Activated T-helper 2 cell treated with anti-CD3 and anti-CD28 coated beads, Interferon-gamma antibody, Interleukin-2, Interleukin-4, amounts not matched to agents 10 μg/mL and 5 μg/mL and 100 μg/mL, durations not matched to agents 14 hours and 24 hours and 36 hours (primary cell): ENCODE data around the gene C9orf78. TPM values are rescaled to one million over a fixed set of nuclear protein-coding genes. Genes with fewer than 3 reads are reported as not detected.

ENCODE experiments used
- DNase-seq: peaks from one replicate; pipeline ENCODE4 v3.0.0; 2021; ENCODE audit warnings: low spot score
- H3K27ac Mint-ChIP-seq: one replicate; pipeline ENCODE4 v1.8.0; 2021; ENCODE audit warnings: mixed read lengths
- H3K27me3 Mint-ChIP-seq: one replicate; pipeline ENCODE4 v1.8.0; 2021; ENCODE audit warnings: low read depth, mixed read lengths
- H3K36me3 Mint-ChIP-seq: one replicate; pipeline ENCODE4 v1.8.0; 2021; ENCODE audit warnings: low read depth, mixed read lengths
- H3K4me1 Mint-ChIP-seq: one replicate; pipeline ENCODE4 v1.8.0; 2021; ENCODE audit warnings: low read depth, mixed read lengths
- H3K4me3 Mint-ChIP-seq: one replicate; pipeline ENCODE4 v1.8.0; 2021; ENCODE audit warnings: low read depth, mild to moderate bottlenecking, moderate library complexity, mixed read lengths
- H3K9me3 Mint-ChIP-seq: one replicate; pipeline ENCODE4 v1.8.0; 2021; ENCODE audit warnings: mixed read lengths
- intact Hi-C: fragments of 100-400 bp; cut with micrococcal nuclease; formaldehyde crosslinking; loops from one replicate; pipeline ENCODE4 v1.15.1; 2023
- total RNA-seq: library from RNA; stranded (reverse); gene quantifications from 2 replicates; pipeline ENCODE4 v1.2.3, GENCODE V29; 2022

The C9orf78 gene
- total RNA-seq, 1 donor from 2014 or later: 59.6 TPM

DNA sequence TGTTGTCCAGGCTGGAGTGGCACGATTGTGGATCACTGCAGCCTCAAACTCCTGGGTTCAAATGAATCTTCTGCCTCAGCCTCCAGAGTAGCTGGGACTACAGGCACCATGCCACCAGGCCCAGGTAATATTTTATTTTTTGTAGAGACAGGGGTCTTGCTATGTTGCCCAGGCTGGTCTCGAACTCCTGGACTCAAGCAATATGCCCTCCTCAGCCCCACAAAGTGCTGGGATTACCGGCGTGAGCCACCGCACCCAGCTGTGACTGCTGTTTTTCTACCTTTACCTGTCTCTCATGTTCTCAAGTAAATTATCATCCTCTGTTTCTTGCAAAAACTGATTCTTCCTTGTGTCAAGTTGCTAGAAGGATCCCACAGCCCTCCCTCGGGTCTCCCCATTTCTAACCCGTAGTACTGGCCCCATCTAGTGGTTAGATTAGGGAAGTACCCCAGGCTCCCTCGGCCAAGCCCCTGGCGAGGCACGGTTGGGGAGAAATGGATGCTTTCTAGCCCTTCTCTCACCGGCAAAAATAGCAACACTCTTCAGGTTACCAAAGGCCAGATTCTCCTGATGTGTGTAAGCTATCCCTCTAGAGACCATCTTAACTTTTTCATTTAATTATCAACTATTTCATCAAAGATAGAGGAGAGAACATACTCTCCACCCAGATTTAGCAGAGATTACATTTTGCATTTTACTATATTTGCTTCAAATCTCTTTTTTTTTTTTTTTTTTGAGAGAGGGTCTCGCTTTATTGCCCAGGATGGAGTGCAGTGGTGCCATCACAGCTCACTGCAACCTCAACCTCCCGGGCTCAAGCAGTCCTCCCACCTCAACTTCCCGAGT lies 51.3 kb downstream of the C9orf78 start:
- H3K4me3 Mint-ChIP-seq: no peak overlapping the region
- intact Hi-C loops: loop anchor here (1.0 to 10.0 kb wide), 3 partner anchors 46 to 649 kb away; partner anchors contain the start of gene ASB6
- H3K4me1 Mint-ChIP-seq: peaks cover 4% of the 10 kb centered on the region
- peaks cover 14% of the 10 kb centered on the region for H3K27me3 Mint-ChIP-seq
- no peaks in the 10 kb centered on the region for H3K9me3 Mint-ChIP-seq
- no peaks in the 10 kb centered on the region for H3K36me3 Mint-ChIP-seq
- DNase-seq: peak; percentile 63
- no peak overlapping the region for H3K27ac Mint-ChIP-seq

DNA sequence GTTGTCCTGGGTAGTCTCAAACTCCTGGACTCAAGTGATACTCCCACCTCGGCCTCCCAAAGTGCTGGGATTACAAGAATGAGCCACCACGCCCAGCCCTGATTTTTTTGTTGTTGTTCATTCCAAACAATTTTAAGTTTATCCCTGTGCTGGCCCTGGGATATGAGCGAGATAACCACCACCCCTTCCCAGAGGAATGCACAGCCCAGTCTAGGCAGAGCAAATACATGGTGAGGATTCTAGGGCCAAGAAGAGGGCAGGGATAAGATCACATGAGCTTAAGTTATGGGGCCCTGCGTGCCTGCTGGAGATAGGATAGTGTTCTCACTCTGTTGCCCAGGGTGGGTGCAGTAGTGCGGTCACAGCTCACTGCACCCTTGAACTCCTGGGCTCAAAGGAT lies 53.1 kb downstream of the C9orf78 start:
- no peak overlapping the region for H3K4me3 Mint-ChIP-seq
- DNase-seq: no peak
- H3K36me3 Mint-ChIP-seq: no peaks in the 10 kb centered on the region
- H3K4me1 Mint-ChIP-seq: peaks cover 12% of the 10 kb centered on the region
- H3K27me3 Mint-ChIP-seq: peaks cover 13% of the 10 kb centered on the region
- H3K9me3 Mint-ChIP-seq: no peaks in the 10 kb centered on the region
- H3K27ac Mint-ChIP-seq: no peak overlapping the region
- intact Hi-C loops: loop anchor here (2.0 to 10.0 kb wide), 2 partner anchors 139 to 647 kb away; partner anchors contain the start of gene ASB6

DNA sequence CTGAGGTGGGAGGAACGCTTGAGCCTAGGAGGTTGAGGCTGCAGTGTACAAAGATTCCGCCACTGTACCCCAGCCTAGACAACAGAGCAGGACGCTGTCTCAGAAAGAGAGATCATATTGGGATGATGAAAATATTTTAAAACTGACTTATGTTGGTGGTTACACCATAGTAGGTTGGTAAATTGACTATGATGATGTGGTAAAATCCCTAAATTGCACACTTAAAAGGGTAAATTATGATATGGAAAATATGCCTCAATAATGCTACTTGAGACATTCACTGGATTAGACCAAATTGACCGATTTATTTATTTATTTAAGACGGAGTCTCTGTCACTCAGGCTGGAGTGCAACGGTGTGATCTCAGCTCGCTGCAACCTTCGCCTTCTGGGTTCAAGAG lies 53.9 kb downstream of the C9orf78 start:
- Mint-ChIP-seq H3K4me3 (no peak overlapping the region), H3K9me3 (no peaks in the 10 kb centered on the region), H3K27ac (no peak overlapping the region), H3K4me1 (peaks cover 19% of the 10 kb centered on the region), H3K27me3 (peaks cover 13% of the 10 kb centered on the region), H3K36me3 (no peaks in the 10 kb centered on the region)
- intact Hi-C loops: loop anchor here (10.0 kb wide), 1 partner anchor 646 kb away; no protein-coding TSS in a partner anchor
- no peak for DNase-seq

DNA sequence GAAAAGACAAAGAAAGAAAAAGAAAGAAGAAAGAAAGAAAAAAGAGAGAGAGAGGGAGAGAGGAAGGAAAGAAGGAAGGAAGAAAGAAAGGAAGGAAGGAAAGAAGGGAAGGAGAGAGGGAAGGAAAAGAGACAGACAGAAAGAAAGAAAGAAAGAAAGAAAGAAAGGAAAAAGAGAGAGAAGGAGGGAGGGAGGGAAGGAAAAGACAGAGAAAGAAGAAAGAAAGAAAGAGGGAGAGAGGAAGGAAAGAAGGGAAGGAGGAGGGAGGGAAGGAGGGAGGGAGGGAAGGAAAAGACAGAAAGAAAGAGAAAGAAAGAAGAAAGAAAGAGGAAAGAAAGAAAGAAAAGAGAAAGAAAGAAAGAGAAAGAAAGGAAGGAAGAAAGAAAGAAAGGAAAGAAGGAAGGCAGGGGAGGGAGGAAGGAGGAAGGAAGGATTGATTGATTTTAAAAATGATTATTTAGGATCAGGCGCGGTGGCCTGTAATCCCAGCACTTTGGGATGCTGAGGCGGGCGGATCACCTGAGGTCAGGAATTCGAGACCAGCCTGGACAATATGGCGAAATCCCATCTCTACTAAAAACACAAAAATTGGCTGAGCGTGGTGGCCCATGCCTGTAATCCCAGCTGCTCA lies 55.4 kb downstream of the C9orf78 start:
- Mint-ChIP-seq H3K27ac (no peak overlapping the region), H3K27me3 (peaks cover 13% of the 10 kb centered on the region), H3K4me3 (no peak overlapping the region), H3K36me3 (no peaks in the 10 kb centered on the region), H3K4me1 (peaks cover 19% of the 10 kb centered on the region), H3K9me3 (no peaks in the 10 kb centered on the region)
- no peak for DNase-seq
- intact Hi-C loops: loop anchor here (10.0 kb wide), 1 partner anchor 645 kb away; no protein-coding TSS in a partner anchor

DNA sequence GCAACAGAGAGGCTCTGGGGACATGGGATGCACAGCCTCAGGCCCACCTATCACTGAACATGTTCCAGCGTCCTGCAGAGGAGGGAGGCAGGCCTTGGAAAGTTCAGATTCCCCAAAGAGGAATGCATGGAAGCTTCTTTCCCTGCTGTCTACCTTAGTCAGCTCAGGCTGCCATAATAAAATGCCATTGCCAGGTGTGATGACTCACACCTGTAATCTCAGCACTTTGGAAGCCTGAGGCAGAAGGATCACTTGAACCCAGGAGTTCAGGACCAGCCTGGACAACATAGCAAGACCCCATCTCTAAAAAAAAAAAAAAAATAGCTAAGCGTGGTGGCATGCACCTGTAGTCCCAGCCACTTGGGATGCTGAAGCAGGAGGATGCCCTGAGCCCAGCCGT lies 56.6 kb downstream of the C9orf78 start:
- no peak for DNase-seq
- no peak overlapping the region for H3K4me3 Mint-ChIP-seq
- H3K4me1 Mint-ChIP-seq: peaks cover 15% of the 10 kb centered on the region
- H3K9me3 Mint-ChIP-seq: no peaks in the 10 kb centered on the region
- no peak overlapping the region for H3K27ac Mint-ChIP-seq
- no peaks in the 10 kb centered on the region for H3K36me3 Mint-ChIP-seq
- H3K27me3 Mint-ChIP-seq: peaks cover 17% of the 10 kb centered on the region
- intact Hi-C loops: no loop called here

DNA sequence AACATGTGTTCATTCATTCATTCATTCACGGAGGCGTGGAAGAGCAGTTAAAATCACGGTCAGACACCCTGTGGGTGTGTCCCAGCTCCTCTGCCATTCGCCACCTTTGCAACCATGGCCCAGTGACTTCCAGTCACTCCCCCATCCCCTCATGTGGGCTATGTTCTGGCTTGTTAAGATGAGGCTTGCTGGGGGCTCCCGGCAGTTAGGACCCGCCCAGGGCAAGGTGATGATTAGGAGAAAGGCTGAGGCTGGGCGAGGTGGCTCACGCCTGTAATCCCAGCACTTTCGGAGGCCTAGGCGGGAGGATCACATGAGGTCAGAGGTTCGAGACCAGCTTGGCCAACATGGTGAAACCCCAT lies 57.3 kb downstream of the C9orf78 start:
- intact Hi-C loops: no loop called here
- no peak for DNase-seq
- Mint-ChIP-seq H3K27ac (peak overlapping the region; percentile 49), H3K4me1 (peaks cover 15% of the 10 kb centered on the region), H3K27me3 (peaks cover 17% of the 10 kb centered on the region), H3K36me3 (no peaks in the 10 kb centered on the region), H3K9me3 (no peaks in the 10 kb centered on the region), H3K4me3 (no peak overlapping the region)

Other genes with a start within 250 kb of the C9orf78 start
- not detected in 2 replicates for gene C9orf50, start 214.2 kb downstream of the C9orf78 start, total RNA-seq
- gene NTMT1, start 209.1 kb downstream of the C9orf78 start, total RNA-seq: 58.4 and 61.5 TPM in 2 replicates
- 21.4 and 22.1 TPM in 2 replicates for gene ASB6, start 193.1 kb downstream of the C9orf78 start, total RNA-seq
- gene PRRX2, start 169.6 kb downstream of the C9orf78 start, total RNA-seq: 5.0 and 5.1 TPM in 2 replicates
- 0.34 and 0.39 TPM in 2 replicates for gene PTGES, start 82.2 kb downstream of the C9orf78 start, total RNA-seq
- gene TOR1B, start 32.1 kb downstream of the C9orf78 start, total RNA-seq: 23.9 and 25.2 TPM in 2 replicates
- gene TOR1A, start 11.1 kb downstream of the C9orf78 start, total RNA-seq: 52.5 and 55.8 TPM in 2 replicates
- 45.6 and 52.3 TPM in 2 replicates for gene USP20, start 183 bp upstream of the C9orf78 start, total RNA-seq
- gene FNBP1, start 207.9 kb upstream of the C9orf78 start, total RNA-seq: 358 and 359 TPM in 2 replicates
- 22.3 and 23.7 TPM in 2 replicates for gene GPR107, start 218.6 kb upstream of the C9orf78 start, total RNA-seq